Measurements from ENCODE around the gene POF1B.

DNA sequence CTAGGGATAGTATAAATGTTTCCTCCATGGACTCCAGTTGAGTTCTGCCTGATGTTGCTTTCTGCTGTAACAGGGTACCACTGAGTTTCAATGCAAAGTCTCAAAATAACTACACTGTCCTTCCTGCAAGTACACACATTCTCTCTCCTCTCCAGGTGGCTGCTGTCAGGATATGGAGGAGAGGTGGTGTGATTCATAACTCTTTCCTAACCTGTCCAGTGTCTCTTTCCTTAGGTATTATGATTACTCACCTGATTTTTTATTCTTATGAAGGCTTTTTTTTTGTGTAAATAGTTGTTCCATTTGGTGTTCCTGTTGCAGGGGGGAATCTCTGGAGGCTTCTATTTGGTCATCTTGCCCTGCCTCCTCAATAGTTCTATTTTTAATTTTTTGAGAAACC, 39.8 kb upstream of the POF1B start:
- TF ChIP-seq, protein P1, sequence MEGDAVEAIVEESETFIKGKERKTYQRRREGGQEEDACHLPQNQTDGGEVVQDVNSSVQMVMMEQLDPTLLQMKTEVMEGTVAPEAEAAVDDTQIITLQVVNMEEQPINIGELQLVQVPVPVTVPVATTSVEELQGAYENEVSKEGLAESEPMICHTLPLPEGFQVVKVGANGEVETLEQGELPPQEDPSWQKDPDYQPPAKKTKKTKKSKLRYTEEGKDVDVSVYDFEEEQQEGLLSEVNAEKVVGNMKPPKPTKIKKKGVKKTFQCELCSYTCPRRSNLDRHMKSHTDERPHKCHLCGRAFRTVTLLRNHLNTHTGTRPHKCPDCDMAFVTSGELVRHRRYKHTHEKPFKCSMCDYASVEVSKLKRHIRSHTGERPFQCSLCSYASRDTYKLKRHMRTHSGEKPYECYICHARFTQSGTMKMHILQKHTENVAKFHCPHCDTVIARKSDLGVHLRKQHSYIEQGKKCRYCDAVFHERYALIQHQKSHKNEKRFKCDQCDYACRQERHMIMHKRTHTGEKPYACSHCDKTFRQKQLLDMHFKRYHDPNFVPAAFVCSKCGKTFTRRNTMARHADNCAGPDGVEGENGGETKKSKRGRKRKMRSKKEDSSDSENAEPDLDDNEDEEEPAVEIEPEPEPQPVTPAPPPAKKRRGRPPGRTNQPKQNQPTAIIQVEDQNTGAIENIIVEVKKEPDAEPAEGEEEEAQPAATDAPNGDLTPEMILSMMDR (conservative IDR thresholded peaks at IDR 0.05; ENCODE audit: low read depth, low read length), result no peak
- TF ChIP-seq EZH2 (IDR thresholded peaks at IDR 0.05; ENCODE audit: low read length, unreplicated experiment), result no peak

Measured in PC-3 (cell line).